ENCODE results near the gene SMIM5.

The SMIM5 gene

DNA sequence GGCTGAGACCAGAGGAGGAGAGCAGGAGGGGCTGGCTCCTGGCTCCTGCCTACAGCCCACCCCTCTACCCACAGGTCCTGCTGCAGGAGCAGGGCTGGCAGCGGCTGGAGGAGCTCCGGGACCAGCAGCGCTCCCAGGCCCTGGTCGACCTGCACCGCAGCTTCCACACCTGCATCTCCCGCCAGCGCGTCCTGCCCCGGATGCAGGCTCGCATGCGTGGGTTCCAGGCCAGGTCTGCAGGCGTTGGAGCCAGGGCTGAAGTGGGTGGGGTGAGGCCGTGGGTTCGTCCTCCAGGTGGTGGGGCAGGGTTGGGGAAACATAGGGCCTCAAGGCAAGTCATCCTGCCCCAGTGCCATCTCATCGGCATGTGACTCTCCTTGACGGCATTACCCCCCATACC, 27.4 kb upstream of the SMIM5 start:
- H3K9ac ChIP-seq (ENCODE audit: low read length) = no peak overlapping the region
- no peaks in the 10 kb centered on the region for H3K36me3 ChIP-seq (ENCODE audit: control insufficient read depth, insufficient read depth, low read length, severe bottlenecking)
- H3K4me3 ChIP-seq (ENCODE audit: low read length) = no peak overlapping the region
- peaks cover 4% of the 10 kb centered on the region for H3K4me1 ChIP-seq (ENCODE audit: control insufficient read depth, insufficient read depth, low read length)
- no peaks in the 10 kb centered on the region for H3K27me3 ChIP-seq (replicated peaks; ENCODE audit: control insufficient read depth, insufficient read depth, low read length)
- H3K9me3 ChIP-seq (ENCODE audit: control insufficient read depth, low read length) = no peaks in the 10 kb centered on the region
- DNase-seq (ENCODE audit: low read depth) = no peak

DNA sequence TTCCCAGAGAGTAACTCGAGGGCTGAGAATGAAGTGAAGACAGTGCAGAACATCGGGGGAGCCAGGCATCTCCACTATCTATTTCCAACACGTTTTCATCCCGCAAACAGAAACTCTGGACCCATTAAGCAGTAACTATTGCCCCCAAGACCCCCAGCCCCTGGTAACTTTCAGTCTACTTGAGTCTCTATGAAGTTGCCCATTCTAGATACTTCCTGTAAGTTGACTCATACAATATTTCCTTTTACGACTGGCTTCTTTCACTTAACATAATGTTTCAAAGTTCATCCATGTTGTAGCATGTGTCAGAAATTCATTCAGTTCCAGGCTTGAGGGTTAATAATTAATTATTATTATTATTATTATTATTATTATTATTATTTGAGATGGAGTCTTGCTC, 26.1 kb upstream of the SMIM5 start:
- Histone ChIP-seq H3K9ac (ENCODE audit: low read length) (no peak overlapping the region), H3K4me3 (ENCODE audit: low read length) (no peak overlapping the region), H3K36me3 (ENCODE audit: control insufficient read depth, insufficient read depth, low read length, severe bottlenecking) (no peaks in the 10 kb centered on the region), H3K27me3 (replicated peaks; ENCODE audit: control insufficient read depth, insufficient read depth, low read length) (no peaks in the 10 kb centered on the region), H3K9me3 (ENCODE audit: control insufficient read depth, low read length) (no peaks in the 10 kb centered on the region), H3K4me1 (ENCODE audit: control insufficient read depth, insufficient read depth, low read length) (peaks cover 5% of the 10 kb centered on the region)
- DNase-seq (ENCODE audit: low read depth) = no peak

DNA sequence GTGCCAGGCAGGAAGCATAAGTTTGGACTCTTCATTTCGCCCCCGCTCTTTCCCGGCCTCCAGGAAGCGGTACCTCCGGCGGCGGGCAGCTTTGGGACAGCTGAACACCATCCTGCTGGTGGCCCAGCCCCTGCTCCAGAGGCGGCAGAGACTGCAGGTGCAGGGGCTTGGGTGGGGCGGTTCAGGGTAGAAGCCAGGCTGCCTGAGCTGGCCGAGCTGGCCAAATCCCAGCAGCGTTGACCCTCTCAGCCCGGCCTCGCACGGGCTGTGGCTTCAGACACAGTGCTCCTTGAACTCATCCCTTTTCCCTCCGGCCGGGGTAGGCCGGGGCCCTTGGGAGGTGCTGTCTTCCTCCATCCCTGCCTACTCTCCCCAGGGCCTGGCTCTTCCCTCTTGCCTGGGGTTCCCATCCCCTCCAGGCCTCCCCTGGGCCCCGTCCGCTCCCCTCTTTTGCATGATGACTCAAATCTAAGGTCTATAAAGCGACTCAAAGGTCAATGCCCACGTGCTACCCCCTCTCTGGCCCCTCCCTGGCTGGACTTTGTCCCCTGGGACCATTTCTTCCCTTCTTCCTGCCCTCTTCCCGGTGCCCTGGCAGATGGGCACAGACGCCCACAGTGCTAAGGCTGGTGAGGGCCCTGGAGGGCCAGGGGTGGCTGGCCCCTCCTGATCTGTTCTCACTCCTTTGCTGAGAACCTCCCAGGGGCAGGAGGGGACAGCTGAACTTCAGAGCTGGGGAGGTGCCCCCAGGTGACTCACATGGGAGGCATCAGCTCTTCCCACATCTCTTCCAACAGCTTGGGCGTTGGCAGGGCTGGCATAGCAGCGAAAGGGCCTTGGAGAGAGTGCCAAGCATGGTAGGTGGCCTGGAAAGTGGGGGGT, 22.9 kb upstream of the SMIM5 start:
- peaks cover 5% of the 10 kb centered on the region for H3K4me1 ChIP-seq (ENCODE audit: control insufficient read depth, insufficient read depth, low read length)
- H3K36me3 ChIP-seq (ENCODE audit: control insufficient read depth, insufficient read depth, low read length, severe bottlenecking) = no peaks in the 10 kb centered on the region
- H3K4me3 ChIP-seq (ENCODE audit: low read length) = no peak overlapping the region
- H3K27me3 ChIP-seq (replicated peaks; ENCODE audit: control insufficient read depth, insufficient read depth, low read length) = no peaks in the 10 kb centered on the region
- H3K9ac ChIP-seq (ENCODE audit: low read length) = no peak overlapping the region
- H3K9me3 ChIP-seq (ENCODE audit: control insufficient read depth, low read length) = no peaks in the 10 kb centered on the region
- DNase-seq (ENCODE audit: low read depth) = no peak

DNA sequence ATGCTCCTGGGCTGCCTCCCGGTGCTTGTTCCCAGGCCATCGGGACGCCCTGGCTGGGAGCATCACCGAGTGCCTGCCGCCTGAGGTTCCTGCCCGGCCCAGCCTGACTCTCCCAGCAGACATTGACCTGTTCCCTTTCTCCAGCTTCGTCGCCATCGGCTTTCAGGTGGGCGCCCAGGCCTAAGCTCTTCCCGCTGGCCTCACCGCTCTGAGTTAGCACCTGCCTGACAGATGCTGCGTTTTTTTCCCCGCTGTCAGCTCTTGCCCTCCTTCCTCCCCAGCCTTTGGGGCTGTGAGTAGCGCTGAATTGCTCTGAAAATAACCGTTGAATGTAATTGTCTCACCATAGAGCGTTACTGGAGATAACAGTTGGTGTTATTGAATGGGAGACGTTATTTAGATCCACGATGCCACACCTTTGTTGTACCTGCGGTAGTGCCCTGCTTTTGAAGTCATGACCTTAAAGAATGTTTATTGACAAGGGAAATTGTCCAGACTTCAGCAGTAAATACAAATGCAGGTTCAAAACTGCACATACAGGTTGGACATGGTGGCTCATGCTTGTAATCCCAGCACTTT, 21.3 kb upstream of the SMIM5 start:
- no peak overlapping the region for H3K9ac ChIP-seq (ENCODE audit: low read length)
- H3K36me3 ChIP-seq (ENCODE audit: control insufficient read depth, insufficient read depth, low read length, severe bottlenecking) = no peaks in the 10 kb centered on the region
- no peak overlapping the region for H3K4me3 ChIP-seq (ENCODE audit: low read length)
- peaks cover 5% of the 10 kb centered on the region for H3K4me1 ChIP-seq (ENCODE audit: control insufficient read depth, insufficient read depth, low read length)
- no peak for DNase-seq (ENCODE audit: low read depth)
- H3K9me3 ChIP-seq (ENCODE audit: control insufficient read depth, low read length) = no peaks in the 10 kb centered on the region
- no peaks in the 10 kb centered on the region for H3K27me3 ChIP-seq (replicated peaks; ENCODE audit: control insufficient read depth, insufficient read depth, low read length)

DNA sequence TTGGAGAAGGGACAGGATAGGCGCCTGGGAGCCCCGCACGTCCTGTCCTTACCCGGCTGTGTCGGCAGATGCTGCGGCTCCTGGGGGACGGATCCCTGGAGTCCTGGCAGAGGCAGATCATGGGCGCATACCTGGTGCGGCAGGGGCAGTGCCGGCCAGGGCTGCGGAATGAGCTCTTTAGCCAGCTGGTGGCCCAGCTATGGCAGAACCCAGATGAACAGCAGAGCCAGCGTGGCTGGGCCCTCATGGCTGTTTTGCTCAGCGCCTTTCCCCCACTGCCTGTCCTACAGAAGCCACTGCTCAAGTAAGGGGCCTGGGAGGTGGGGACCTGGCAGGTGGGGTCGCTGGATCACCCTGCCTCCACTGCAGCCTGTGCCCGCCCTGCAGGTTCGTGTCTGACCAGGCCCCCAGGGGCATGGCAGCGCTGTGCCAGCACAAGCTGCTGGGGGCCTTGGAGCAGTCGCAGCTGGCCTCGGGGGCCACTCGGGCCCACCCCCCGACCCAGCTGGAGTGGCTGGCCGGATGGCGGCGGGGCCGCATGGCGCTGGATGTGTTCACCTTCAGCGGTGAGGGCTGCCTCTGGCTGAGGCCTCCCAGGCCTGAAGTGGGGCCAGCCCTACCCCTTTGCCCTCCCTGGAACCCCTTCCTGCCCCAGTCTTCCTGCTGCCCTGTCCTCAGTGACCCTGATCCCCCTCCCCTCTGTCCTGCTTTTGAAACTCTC, 20.2 kb upstream of the SMIM5 start:
- Histone ChIP-seq H3K27me3 (replicated peaks; ENCODE audit: control insufficient read depth, insufficient read depth, low read length) (peaks cover 6% of the 10 kb centered on the region), H3K36me3 (ENCODE audit: control insufficient read depth, insufficient read depth, low read length, severe bottlenecking) (no peaks in the 10 kb centered on the region), H3K9me3 (ENCODE audit: control insufficient read depth, low read length) (no peaks in the 10 kb centered on the region), H3K9ac (ENCODE audit: low read length) (no peak overlapping the region), H3K4me1 (ENCODE audit: control insufficient read depth, insufficient read depth, low read length) (peaks cover 5% of the 10 kb centered on the region), H3K4me3 (ENCODE audit: low read length) (no peak overlapping the region)
- DNase-seq (ENCODE audit: low read depth) = no peak

DNA sequence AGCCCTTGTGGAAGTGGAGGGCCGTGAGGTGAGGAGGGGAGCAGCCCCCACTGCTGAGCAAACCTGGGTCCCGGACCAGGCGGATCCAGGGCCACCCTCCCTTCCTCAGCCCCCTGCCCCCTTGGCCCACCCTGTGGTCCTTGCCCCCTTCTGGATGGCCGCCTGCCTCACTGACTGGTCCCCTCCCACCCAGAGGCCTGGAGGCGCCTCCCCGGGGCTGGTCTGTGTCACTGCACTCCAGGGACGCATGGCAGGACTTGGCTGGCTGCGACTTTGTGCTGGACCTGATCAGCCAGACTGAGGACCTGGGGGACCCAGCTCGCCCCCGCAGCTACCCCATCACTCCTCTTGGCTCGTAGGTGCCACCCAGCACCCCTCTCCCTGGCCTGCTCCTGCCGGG, 19.2 kb upstream of the SMIM5 start:
- no peak for DNase-seq (ENCODE audit: low read depth)
- Histone ChIP-seq H3K4me1 (ENCODE audit: control insufficient read depth, insufficient read depth, low read length) (peaks cover 5% of the 10 kb centered on the region), H3K9ac (ENCODE audit: low read length) (no peak overlapping the region), H3K27me3 (replicated peaks; ENCODE audit: control insufficient read depth, insufficient read depth, low read length) (peaks cover 9% of the 10 kb centered on the region), H3K36me3 (ENCODE audit: control insufficient read depth, insufficient read depth, low read length, severe bottlenecking) (no peaks in the 10 kb centered on the region), H3K9me3 (ENCODE audit: control insufficient read depth, low read length) (no peaks in the 10 kb centered on the region), H3K4me3 (ENCODE audit: low read length) (no peak overlapping the region)

DNA sequence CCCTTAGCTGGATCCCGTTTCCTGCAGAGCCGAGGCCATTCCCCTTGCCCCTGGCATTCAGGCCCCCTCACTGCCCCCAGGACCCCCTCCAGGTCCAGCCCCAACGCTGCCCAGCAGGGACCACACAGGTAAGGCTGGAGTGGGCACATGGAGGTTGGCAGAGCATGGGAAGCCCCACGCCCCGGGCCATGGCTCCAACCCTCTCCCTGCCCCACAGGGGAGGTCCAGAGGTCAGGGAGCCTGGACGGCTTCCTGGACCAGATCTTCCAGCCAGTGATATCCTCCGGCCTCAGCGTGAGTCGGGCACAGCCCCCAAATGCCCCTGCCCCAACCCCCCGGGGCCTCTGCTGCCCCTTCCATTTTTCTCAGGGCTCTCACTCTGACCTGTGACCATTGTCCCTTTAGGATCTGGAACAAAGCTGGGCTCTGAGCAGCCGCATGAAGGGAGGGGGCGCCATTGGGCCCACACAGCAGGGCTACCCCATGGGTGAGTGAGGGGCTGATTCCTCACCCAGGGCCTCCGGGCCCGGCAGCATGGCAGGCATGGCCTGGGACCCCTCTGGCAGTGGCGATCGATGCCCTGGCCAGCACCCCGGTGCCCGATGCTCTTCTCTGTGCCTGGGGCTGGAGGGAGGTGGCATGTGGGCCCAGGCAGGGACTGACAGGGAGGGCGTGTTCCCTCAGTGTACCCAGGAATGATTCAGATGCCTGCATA, 18.5 kb upstream of the SMIM5 start:
- H3K4me3 ChIP-seq (ENCODE audit: low read length) = no peak overlapping the region
- peaks cover 13% of the 10 kb centered on the region for H3K27me3 ChIP-seq (replicated peaks; ENCODE audit: control insufficient read depth, insufficient read depth, low read length)
- H3K9me3 ChIP-seq (ENCODE audit: control insufficient read depth, low read length) = no peaks in the 10 kb centered on the region
- no peaks in the 10 kb centered on the region for H3K36me3 ChIP-seq (ENCODE audit: control insufficient read depth, insufficient read depth, low read length, severe bottlenecking)
- no peak overlapping the region for H3K9ac ChIP-seq (ENCODE audit: low read length)
- peaks cover 5% of the 10 kb centered on the region for H3K4me1 ChIP-seq (ENCODE audit: control insufficient read depth, insufficient read depth, low read length)
- DNase-seq (ENCODE audit: low read depth) = no peak

DNA sequence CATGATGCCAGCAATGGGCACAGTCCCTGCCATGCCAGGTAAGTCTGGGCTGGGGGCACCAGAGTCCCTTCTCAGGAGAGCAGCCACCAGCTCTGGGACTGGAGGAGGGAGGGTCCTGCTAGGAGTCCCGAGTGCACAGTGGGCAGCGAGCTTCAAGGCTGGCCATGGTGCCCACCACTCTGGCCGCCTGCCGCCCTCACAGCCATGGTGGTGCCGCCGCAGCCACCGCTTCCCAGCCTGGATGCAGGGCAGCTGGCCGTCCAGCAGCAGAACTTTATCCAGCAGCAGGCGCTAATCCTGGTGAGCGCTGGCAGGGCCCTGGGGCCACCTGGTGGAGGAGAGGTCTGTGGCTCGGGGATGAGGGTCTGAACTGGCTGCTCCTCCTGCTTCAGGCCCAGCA, 17.9 kb upstream of the SMIM5 start:
- peaks cover 13% of the 10 kb centered on the region for H3K27me3 ChIP-seq (replicated peaks; ENCODE audit: control insufficient read depth, insufficient read depth, low read length)
- no peak for DNase-seq (ENCODE audit: low read depth)
- H3K36me3 ChIP-seq (ENCODE audit: control insufficient read depth, insufficient read depth, low read length, severe bottlenecking) = no peaks in the 10 kb centered on the region
- no peak overlapping the region for H3K9ac ChIP-seq (ENCODE audit: low read length)
- H3K4me1 ChIP-seq (ENCODE audit: control insufficient read depth, insufficient read depth, low read length) = peaks cover 5% of the 10 kb centered on the region
- no peak overlapping the region for H3K4me3 ChIP-seq (ENCODE audit: low read length)
- no peaks in the 10 kb centered on the region for H3K9me3 ChIP-seq (ENCODE audit: control insufficient read depth, low read length)

DNA sequence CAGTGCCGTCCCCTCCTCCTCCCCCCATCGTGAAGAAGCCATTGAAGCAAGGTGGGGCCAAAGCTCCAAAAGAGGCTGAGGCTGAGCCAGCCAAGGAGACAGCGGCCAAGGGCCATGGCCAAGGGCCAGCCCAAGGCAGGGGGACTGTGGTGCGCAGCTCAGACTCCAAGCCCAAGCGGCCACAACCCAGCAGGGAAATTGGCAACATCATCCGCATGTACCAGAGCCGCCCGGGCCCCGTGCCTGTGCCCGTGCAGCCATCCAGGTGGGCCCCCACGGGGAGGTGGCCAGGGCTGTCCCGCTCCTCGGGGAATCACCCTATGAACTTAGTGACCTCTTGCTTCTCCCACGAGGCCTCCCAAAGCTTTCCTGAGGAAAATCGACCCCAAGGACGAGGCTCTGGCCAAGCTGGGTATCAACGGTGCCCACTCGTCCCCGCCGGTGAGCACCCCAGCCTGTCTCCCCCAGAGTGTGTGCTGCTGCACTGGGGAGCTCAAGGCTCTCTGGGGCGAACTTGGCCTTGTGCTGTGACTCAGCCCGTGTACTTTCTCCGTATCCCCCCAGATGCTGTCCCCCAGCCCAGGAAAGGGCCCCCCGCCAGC, 16.6 kb upstream of the SMIM5 start:
- peaks cover 13% of the 10 kb centered on the region for H3K27me3 ChIP-seq (replicated peaks; ENCODE audit: control insufficient read depth, insufficient read depth, low read length)
- no peak overlapping the region for H3K4me3 ChIP-seq (ENCODE audit: low read length)
- H3K36me3 ChIP-seq (ENCODE audit: control insufficient read depth, insufficient read depth, low read length, severe bottlenecking) = no peaks in the 10 kb centered on the region
- H3K9me3 ChIP-seq (ENCODE audit: control insufficient read depth, low read length) = no peaks in the 10 kb centered on the region
- no peaks in the 10 kb centered on the region for H3K4me1 ChIP-seq (ENCODE audit: control insufficient read depth, insufficient read depth, low read length)
- no peak for DNase-seq (ENCODE audit: low read depth)
- H3K9ac ChIP-seq (ENCODE audit: low read length) = no peak overlapping the region

DNA sequence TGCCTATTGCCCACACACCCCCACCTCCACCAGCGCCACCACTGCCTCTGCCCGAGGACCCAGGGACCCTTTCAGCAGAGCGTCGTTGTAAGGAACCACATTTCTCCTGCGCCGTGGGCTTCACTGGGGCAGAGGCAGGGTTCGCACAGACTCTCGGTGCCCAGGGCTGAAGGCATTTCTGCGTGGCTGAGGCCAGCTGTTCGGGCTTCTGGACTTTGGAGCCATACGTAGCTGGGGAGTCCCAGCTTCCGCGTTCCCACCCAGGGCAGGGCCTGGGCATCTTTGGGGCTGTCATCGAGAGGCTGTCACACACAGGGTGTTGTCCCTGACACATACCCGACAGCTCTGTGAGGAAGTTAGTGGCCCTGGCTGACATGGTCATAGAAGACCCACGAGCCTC, 16.0 kb upstream of the SMIM5 start:
- Histone ChIP-seq H3K4me3 (ENCODE audit: low read length) (no peak overlapping the region), H3K9ac (ENCODE audit: low read length) (no peak overlapping the region), H3K36me3 (ENCODE audit: control insufficient read depth, insufficient read depth, low read length, severe bottlenecking) (no peaks in the 10 kb centered on the region), H3K27me3 (replicated peaks; ENCODE audit: control insufficient read depth, insufficient read depth, low read length) (peaks cover 13% of the 10 kb centered on the region), H3K9me3 (ENCODE audit: control insufficient read depth, low read length) (no peaks in the 10 kb centered on the region), H3K4me1 (ENCODE audit: control insufficient read depth, insufficient read depth, low read length) (no peaks in the 10 kb centered on the region)
- no peak for DNase-seq (ENCODE audit: low read depth)

DNA sequence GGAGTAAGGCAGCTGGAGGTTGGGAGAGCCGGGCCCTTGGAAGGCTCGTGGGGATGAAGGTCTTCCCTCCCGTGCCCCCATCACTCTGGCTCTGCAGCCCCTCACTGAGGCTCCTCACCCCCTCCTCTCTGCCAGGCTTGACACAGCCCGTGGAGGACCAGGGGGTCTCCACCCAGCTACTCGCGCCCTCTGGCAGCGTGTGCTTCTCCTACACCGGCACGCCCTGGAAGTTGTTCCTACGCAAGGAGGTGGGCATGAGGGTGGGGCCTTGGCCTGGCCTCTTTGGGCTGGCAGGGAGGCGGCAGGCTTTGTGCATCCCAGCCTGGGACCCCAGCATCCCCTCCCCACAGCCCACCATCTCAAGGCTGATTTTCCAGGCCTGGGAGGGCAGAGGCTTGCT, 15.6 kb upstream of the SMIM5 start:
- no peak for DNase-seq (ENCODE audit: low read depth)
- H3K9me3 ChIP-seq (ENCODE audit: control insufficient read depth, low read length) = no peaks in the 10 kb centered on the region
- no peak overlapping the region for H3K9ac ChIP-seq (ENCODE audit: low read length)
- no peak overlapping the region for H3K4me3 ChIP-seq (ENCODE audit: low read length)
- peaks cover 16% of the 10 kb centered on the region for H3K27me3 ChIP-seq (replicated peaks; ENCODE audit: control insufficient read depth, insufficient read depth, low read length)
- H3K4me1 ChIP-seq (ENCODE audit: control insufficient read depth, insufficient read depth, low read length) = no peaks in the 10 kb centered on the region
- no peaks in the 10 kb centered on the region for H3K36me3 ChIP-seq (ENCODE audit: control insufficient read depth, insufficient read depth, low read length, severe bottlenecking)
